Type B pancreatic cell (in vitro differentiated cells): Measurements from ENCODE around the gene TEX29. TPM values are rescaled to one million over a fixed set of nuclear protein-coding genes. Genes with fewer than 3 reads are reported as not detected.

ENCODE experiments used
- DNase-seq: peaks from one replicate; pipeline ENCODE4 v3.0.0; 2021; ENCODE audit warnings: mixed read lengths; ENCODE audit not compliant: unreplicated experiment; ENCODE audit errors: extremely low spot score
- H3K27ac Mint-ChIP-seq: 2 replicates; pipeline ENCODE4 v1.8.0; 2021; ENCODE audit warnings: mild to moderate bottlenecking, mixed read lengths
- H3K27me3 Mint-ChIP-seq: 2 replicates; pipeline ENCODE4 v1.8.0; 2021; ENCODE audit warnings: mixed read lengths
- H3K36me3 Mint-ChIP-seq: 2 replicates; pipeline ENCODE4 v1.8.0; 2021; ENCODE audit warnings: mixed read lengths
- H3K4me1 Mint-ChIP-seq: one replicate; pipeline ENCODE4 v1.8.0; 2021; ENCODE audit warnings: mixed read lengths; ENCODE audit not compliant: unreplicated experiment
- H3K4me3 Mint-ChIP-seq: 2 replicates; pipeline ENCODE4 v1.8.0; 2021; ENCODE audit warnings: mild to moderate bottlenecking, mixed read lengths
- H3K9me3 Mint-ChIP-seq: 2 replicates; pipeline ENCODE4 v1.8.0; 2021; ENCODE audit warnings: mixed read lengths
- CTCF ChIP-seq: fragments of 200-600 bp; sonication (generic); conservative IDR thresholded peaks from 2 replicates; pipeline ENCODE4 v1.5.0; 2021; ENCODE audit warnings: antibody characterized with exemption, mild to moderate bottlenecking
- total RNA-seq: library from RNA; stranded (reverse); gene quantifications from 2 replicates; pipeline ENCODE4 v1.2.1, GENCODE V29; 2021; ENCODE audit warnings: low replicate concordance

The TEX29 gene
- total RNA-seq, 1 donor from 2014 or later: 0.92 TPM

- Mint-ChIP-seq H3K4me1 (no peaks in the 10 kb centered on the region), H3K36me3 (peaks cover 25% of the 10 kb centered on the region), H3K9me3 (no peaks in the 10 kb centered on the region), H3K27me3 (no peaks in the 10 kb centered on the region), H3K4me3 (no peak overlapping the region), H3K27ac (no peak overlapping the region)
- TF ChIP-seq CTCF: no peak
- DNase-seq: no peak
Observed at GRCh38 chr13:111281751-111282311, 38.6 kb upstream of the TEX29 start.

- DNase-seq: no peak
- no peaks in the 10 kb centered on the region for H3K4me1 Mint-ChIP-seq
Observed at GRCh38 chr13:111282425-111282824, 38.0 kb upstream of the TEX29 start.

GRCh38 chr13:111282997-111283396, 37.4 kb upstream of the TEX29 start:
- no peak overlapping the region for H3K4me3 Mint-ChIP-seq
- no peak overlapping the region for H3K27ac Mint-ChIP-seq
- H3K36me3 Mint-ChIP-seq: peaks cover 25% of the 10 kb centered on the region
- H3K4me1 Mint-ChIP-seq: no peaks in the 10 kb centered on the region
- H3K27me3 Mint-ChIP-seq: no peaks in the 10 kb centered on the region
- TF ChIP-seq CTCF: no peak
- no peaks in the 10 kb centered on the region for H3K9me3 Mint-ChIP-seq
- DNase-seq: no peak

More at GRCh38 chr13:111282425-111282824, 38.0 kb upstream of the TEX29 start:
- TF ChIP-seq CTCF: no peak
- Mint-ChIP-seq H3K27ac (no peak overlapping the region), H3K27me3 (no peaks in the 10 kb centered on the region), H3K4me3 (no peak overlapping the region), H3K9me3 (no peaks in the 10 kb centered on the region), H3K36me3 (peaks cover 25% of the 10 kb centered on the region)

- no peak overlapping the region for H3K4me3 Mint-ChIP-seq
- H3K27me3 Mint-ChIP-seq: no peaks in the 10 kb centered on the region
- DNase-seq: no peak
- H3K9me3 Mint-ChIP-seq: no peaks in the 10 kb centered on the region
- no peak overlapping the region for H3K27ac Mint-ChIP-seq
- peaks cover 25% of the 10 kb centered on the region for H3K36me3 Mint-ChIP-seq
- TF ChIP-seq CTCF: no peak
- H3K4me1 Mint-ChIP-seq: no peaks in the 10 kb centered on the region
Observed at GRCh38 chr13:111283457-111283856, 37.0 kb upstream of the TEX29 start.

- Mint-ChIP-seq H3K4me3 (no peak overlapping the region), H3K9me3 (no peaks in the 10 kb centered on the region), H3K27me3 (no peaks in the 10 kb centered on the region), H3K4me1 (no peaks in the 10 kb centered on the region), H3K36me3 (peaks cover 25% of the 10 kb centered on the region), H3K27ac (peak overlapping the region; percentile 18)
- TF ChIP-seq CTCF: no peak
- DNase-seq: no peak
Observed at GRCh38 chr13:111283991-111284390, 36.5 kb upstream of the TEX29 start.

GRCh38 chr13:111284565-111284964, 35.9 kb upstream of the TEX29 start:
- H3K36me3 Mint-ChIP-seq: peaks cover 29% of the 10 kb centered on the region
- no peak overlapping the region for H3K27ac Mint-ChIP-seq
- TF ChIP-seq CTCF: no peak
- no peak for DNase-seq
- H3K4me3 Mint-ChIP-seq: no peak overlapping the region
- no peaks in the 10 kb centered on the region for H3K27me3 Mint-ChIP-seq
- H3K9me3 Mint-ChIP-seq: no peaks in the 10 kb centered on the region
- H3K4me1 Mint-ChIP-seq: no peaks in the 10 kb centered on the region
